ENCODE data around the gene SFRP4. TPM values are rescaled to one million over a fixed set of nuclear protein-coding genes. Genes with fewer than 3 reads are reported as not detected.
"Not testable (repeated sequence)": the region's sequence is repeated elsewhere in the genome, so short reads cannot be mapped to it uniquely, and the experiment has no call there.

SFRP4 gene
- total RNA-seq: 1 to 10 TPM; 3.0 to 4.8 TPM
- long read RNA-seq, transcript SFRP4-201 (6 exons, 2,966 nt): major isoform, 21 of 22 reads
- long read RNA-seq, partial matches to known transcripts: 0 of 22 reads
- long read RNA-seq, other reads (novel, unspliced or antisense): 1 of 22 reads

DNA sequence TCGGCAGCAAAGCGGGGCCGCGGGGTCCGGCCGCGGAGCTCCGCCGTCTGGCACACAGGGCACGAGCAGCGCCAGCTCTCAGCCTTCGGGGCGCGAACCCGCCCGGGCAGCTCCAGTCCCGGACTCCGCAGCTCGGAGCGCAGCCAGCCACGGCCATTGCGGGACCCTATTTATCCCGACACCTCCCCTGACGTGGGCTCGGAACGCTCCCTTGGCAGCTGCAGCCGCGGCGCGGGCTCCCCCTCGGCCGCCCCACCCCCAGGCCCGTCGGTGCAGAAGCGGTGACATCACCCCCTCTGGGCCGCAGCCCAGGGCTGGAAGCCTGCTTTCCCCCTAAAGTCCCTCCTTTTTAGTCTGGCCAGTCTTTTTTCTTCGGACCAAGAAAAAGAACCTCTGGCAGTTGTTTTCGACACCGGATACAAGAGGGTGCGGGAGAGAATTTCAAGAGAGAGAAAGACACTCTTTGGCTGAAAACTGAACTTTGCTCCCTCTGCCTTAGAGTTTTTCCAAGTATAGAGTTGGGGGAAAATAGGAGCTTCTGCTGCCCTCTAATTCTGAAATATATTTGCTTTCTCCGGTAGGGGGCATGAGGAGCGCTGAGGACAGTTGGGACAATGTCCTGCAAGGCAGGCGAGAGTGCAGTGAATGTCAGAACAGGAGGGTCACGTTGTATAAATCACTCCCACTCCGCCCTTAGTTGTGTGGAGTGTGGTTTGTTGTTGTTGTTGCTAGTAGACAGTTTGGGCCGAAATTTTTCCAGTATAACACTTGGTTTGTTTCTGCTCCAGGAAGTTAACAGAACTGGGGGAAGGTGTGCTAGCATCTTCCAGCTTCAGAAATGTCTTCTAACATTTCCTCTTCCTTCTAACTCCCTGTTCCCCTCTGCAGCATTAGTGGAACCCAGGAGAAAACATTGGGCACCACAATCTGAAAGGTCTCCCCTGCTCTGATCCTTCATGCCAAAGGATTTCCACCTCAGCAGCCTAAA is at the start of gene SFRP4:
TSS of gene SFRP4 (minus strand) at position 145 of the 988 bp plus-strand sequence. CDS start 280 bp downstream, outside the sequence.
- DNase-seq (peak; percentile 72), ATAC-seq (peak; percentile 65 to 80)
- intact Hi-C loops (cut with DNase I): loop anchor here in 1 of 2 donors (5.0 kb wide), 1 partner anchor 190 kb away; no protein-coding TSS in a partner anchor

DNA sequence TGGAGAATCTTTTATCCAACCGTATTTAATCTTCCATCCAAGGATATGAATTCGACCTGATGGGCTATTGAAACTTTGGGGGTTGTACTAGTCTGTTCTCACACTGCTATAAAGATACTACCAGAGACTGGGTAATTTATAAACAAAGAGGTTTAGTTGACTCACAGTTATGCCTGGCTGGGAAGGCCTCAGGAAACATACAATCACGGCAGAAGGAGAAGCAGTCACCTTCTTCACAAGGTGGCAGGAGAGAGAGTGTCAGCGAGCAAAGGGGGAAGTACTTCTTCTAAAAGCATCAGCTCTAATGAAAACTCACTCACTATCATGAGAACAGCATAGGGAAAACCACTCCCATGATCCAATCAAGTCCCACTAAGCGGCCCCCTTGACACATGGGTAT is 47.6 kb upstream of the SFRP4 start:
- DNase-seq (no peak), ATAC-seq (no peak)
- intact Hi-C loops (cut with DNase I): no loop called here

- intact Hi-C loops (cut with DNase I): no loop called here
- no peak for ATAC-seq
- no peak for DNase-seq
Observed at GRCh38 chr7:37961251-37961650, 44.6 kb upstream of the SFRP4 start.

GRCh38 chr7:37960483-37960882 is 43.9 kb upstream of the SFRP4 start:
- DNase-seq (no peak), ATAC-seq (no peak)
- intact Hi-C loops (cut with DNase I): no loop called here

DNA sequence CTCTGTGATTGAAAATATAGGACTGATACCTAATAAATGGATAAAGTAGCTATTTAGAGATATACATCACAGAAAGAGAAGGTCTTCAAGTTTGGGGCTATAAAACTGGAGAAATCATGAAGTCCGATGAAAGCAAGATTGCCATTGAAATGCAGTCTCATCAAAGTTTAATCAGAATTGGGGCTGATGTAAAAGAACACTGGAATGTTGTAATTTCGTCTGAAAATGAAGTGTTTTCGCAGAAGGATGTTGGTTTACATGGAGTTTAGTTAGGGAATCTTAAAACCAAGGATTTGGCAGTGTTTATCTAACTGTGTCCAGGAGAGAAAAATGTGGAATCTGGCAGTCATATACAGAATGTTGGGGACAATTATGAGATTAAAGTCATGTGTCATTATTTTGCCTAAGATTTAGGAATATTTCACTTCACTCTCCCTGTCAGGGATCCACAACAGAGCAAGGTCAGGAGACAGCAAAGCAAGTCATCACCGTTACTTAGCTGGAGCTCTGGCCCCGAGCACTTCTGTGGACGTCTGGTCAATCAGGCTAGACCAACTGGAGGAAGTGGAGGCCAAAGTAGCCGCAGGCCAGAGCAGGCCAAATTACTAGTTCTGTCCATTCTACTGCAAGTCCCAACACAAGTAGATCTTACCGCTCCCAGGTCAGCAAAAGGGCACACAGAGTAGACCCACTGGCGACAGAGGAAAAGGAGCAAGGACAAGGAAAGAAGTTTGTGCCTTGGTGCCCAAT is 40.8 kb upstream of the SFRP4 start:
- intact Hi-C loops (cut with DNase I): no loop called here
- no peak for DNase-seq
- peak in 1 of 2 donors; percentile 50 for ATAC-seq

DNA sequence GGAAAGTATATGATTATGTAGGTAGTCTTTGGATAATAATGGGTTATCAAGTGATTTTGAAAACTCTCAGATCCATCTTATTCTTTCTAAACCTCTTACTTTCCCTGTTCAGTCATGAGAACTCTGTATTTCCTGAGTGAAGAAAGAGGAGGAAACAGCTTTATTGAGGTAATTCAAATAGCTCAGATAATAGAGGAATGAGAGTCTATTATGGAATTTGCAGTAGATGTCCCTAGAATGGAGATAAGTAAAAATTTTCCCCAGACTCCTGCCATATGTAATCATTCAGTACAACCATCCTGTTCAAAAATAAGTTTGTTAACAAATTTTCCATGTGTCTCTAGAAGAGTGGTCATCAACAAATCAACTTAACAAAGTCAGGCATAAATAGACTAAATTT is 40.2 kb upstream of the SFRP4 start:
- intact Hi-C loops (cut with DNase I): no loop called here
- no peak for ATAC-seq
- DNase-seq: no peak

GRCh38 chr7:37954217-37954616 is 37.6 kb upstream of the SFRP4 start:
- intact Hi-C loops (cut with DNase I); DNase-seq; ATAC-seq: not testable (repeated sequence)

GRCh38 chr7:37952240-37952639 is 35.6 kb upstream of the SFRP4 start:
- no peak for DNase-seq
- intact Hi-C loops (cut with DNase I): no loop called here
- ATAC-seq: no peak

- intact Hi-C loops (cut with DNase I): no loop called here
- ATAC-seq: no peak
- no peak for DNase-seq
Observed at GRCh38 chr7:37947941-37948210, 31.3 kb upstream of the SFRP4 start.

GRCh38 chr7:37947138-37947940 is 30.7 kb upstream of the SFRP4 start:
- no peak for DNase-seq
- intact Hi-C loops (cut with DNase I): no loop called here
- peak in 1 of 2 donors; percentile 14 for ATAC-seq

GRCh38 chr7:37945336-37945735 is 28.7 kb upstream of the SFRP4 start:
- no peak for DNase-seq
- intact Hi-C loops (cut with DNase I): no loop called here
- ATAC-seq: no peak

DNA sequence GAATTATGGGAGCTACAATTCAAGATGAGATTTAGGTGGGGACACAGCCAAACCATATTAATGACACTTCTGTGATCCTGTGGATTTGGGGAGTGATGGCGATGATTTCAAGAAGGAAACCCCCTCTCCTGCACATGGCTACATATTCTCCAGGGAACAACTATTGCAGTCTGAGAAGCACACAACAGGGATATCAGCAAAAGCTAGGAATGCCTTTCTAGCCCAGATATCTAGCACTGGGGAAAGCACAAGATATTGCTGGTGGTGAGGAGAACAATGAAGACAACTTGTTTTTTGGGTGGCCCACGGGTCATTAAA is 28.1 kb upstream of the SFRP4 start:
- DNase-seq (no peak), ATAC-seq (no peak)
- intact Hi-C loops (cut with DNase I): no loop called here

DNA sequence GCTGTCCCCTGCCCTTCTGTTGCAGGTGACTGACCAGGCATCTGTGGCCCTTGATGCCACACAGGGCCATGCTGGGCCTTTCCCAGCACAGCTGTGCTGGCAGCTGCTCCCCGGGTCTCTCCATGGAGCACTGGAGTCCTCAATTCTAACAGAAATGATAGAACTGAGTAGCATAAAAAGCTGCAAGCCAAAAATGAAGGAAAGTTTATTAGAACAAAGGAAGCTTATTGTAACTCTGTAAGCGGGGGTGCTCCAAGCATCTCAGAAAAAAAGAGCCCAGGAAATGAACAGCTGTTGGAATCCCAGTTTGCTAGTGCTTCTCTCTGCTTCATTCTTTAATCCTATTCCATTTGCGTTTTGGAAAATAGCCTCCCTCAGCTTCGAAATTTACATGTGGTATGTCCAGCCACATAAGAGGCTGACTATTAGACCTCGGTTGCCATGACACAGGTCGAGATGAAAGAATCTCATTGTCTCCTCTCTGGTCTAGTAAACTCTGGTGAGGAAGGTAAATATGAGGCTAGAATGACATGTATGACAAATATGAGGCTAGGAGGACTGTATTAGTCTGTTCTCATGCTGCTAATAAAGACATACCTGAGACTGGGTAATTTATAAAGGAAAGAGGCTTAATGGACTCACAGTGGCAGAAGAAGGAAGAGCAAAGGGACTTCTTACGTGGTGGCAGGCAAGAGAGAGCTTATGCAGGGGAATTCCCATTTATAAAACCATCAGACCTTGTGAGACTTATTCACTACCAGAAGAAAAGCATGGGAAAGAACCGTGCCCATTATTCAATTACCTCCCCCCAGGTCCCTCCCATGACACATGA is 27.5 kb upstream of the SFRP4 start:
- DNase-seq: no peak
- peak in 1 of 2 donors; percentile 19 for ATAC-seq
- intact Hi-C loops (cut with DNase I): no loop called here

GRCh38 chr7:37942934-37943610 is 26.5 kb upstream of the SFRP4 start:
- peak; percentile 93 to 96 for ATAC-seq
- intact Hi-C loops (cut with DNase I): no loop called here
- peak; percentile 77 for DNase-seq

- intact Hi-C loops (cut with DNase I): no loop called here
Observed at GRCh38 chr7:37933018-37933566, 16.5 kb upstream of the SFRP4 start.

DNA sequence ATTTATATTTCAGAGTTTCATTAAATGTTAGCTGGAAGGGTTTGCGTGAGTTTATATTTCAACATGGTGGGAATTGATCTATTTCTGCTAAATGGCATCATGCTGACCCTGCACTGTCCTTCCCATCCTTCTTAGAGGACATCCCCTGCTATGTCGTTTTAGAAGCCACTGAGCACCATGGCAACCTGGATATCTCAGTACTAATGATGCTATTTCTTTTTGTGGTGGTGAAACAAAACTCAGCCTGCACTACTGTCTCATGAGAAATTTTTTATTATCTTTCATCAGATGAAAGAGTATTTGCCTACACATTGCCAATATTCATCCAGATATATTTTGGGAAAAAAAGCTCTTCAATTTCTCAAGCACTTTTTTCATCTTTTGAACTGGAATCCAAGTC is 15.9 kb upstream of the SFRP4 start:
- intact Hi-C loops (cut with DNase I): no loop called here
- ATAC-seq (no peak), DNase-seq (no peak)

More at GRCh38 chr7:37933018-37933566, 16.5 kb upstream of the SFRP4 start:
- ATAC-seq (no peak), DNase-seq (no peak)

DNA sequence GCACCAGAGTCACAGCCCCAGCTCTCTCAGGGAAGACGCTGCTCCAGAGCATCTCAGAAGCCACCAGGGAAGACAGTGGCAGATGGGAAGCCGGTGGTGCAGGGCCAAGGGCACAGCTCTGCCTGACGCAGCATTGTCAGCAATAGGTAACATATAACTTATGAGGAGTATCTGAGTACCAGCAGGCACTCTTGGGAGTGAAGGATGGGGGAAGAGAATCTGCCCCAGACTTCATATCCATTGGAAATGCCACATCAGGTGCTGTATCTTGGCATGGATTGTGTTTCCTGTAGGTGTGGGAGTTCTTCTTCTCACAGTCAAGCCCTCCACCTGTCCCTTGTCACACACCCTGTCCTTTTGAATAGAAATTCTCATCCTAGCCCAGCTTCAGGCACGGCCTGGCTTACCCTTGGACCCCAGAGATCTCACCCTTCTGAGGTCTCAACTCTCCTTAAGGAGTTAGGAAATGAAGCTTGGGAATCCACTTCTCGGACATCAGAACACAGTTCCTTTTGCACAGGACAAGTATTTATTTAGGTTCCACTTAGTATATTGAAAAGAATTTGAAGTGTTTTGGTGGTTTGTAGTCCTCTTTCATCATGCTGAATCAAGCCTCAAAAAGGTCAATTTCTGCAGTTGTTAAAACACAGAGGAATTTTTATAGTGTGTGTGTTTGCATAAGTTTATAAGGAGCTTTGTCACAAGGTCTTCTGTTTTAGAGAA is 13.8 kb upstream of the SFRP4 start:
- DNase-seq (no peak), ATAC-seq (no peak)
- intact Hi-C loops (cut with DNase I): no loop called here
